DOHH2 (cell line): Measurements from ENCODE around the gene ENKUR.
"Not testable (repeated sequence)": the region's sequence is repeated elsewhere in the genome, so short reads cannot be mapped to it uniquely, and the experiment has no call there.

Experiments
- H3F3A ChIP-seq: fragments of 200-600 bp; sonication (generic), shearing (Covaris generic); 2 replicates; pipeline ENCODE4 v1.6.0; 2016; ENCODE audit warnings: antibody characterized with exemption, mild to moderate bottlenecking; ENCODE audit not compliant: control insufficient read depth, insufficient read depth
- H3K27ac ChIP-seq: fragments of 200-600 bp; sonication (generic); 2 replicates; pipeline ENCODE4 v1.5.1; 2014; ENCODE audit warnings: low read depth, mild to moderate bottlenecking, low read length, moderate library complexity
- H3K27me3 ChIP-seq: fragments of 200-600 bp; sonication (generic); 2 replicates; pipeline ENCODE4 v1.6.1; 2014; ENCODE audit warnings: mild to moderate bottlenecking, low read length, mixed read lengths; ENCODE audit not compliant: control insufficient read depth
- H3K36me3 ChIP-seq: fragments of 200-600 bp; sonication (generic); 2 replicates; pipeline ENCODE4 v1.6.1; 2014; ENCODE audit warnings: mild to moderate bottlenecking, low read length, moderate library complexity, mixed read lengths; ENCODE audit not compliant: control insufficient read depth
- H3K4me1 ChIP-seq: fragments of 200-600 bp; sonication (generic); 2 replicates; pipeline ENCODE4 v1.6.1; 2014; ENCODE audit warnings: mild to moderate bottlenecking, low read length, mixed read lengths; ENCODE audit not compliant: control insufficient read depth
- H3K4me2 ChIP-seq: fragments of 200-600 bp; sonication (generic); 2 replicates; pipeline ENCODE4 v1.6.0; 2014; ENCODE audit warnings: mild to moderate bottlenecking, low read length, moderate library complexity
- H3K4me3 ChIP-seq: fragments of 200-600 bp; sonication (generic); 2 replicates; pipeline ENCODE4 v1.5.1; 2014; ENCODE audit warnings: mild to moderate bottlenecking, low read length, mixed read lengths
- H3K79me2 ChIP-seq: fragments of 200-600 bp; sonication (generic); 2 replicates; pipeline ENCODE4 v1.6.1; 2014; ENCODE audit warnings: mild to moderate bottlenecking, low read length, mixed read lengths; ENCODE audit not compliant: control insufficient read depth
- H3K9me2 ChIP-seq: fragments of 200-600 bp; sonication (generic); replicated peaks from 2 replicates; pipeline ENCODE4 v1.6.1; 2014; ENCODE audit warnings: mild to moderate bottlenecking, low read length, mixed read lengths; ENCODE audit not compliant: control insufficient read depth
- H3K9me3 ChIP-seq: fragments of 200-600 bp; sonication (generic); 2 replicates; pipeline ENCODE4 v1.6.1; 2014; ENCODE audit warnings: antibody characterized with exemption, low read length, mixed read lengths; ENCODE audit not compliant: control insufficient read depth, insufficient read depth
- H4K20me1 ChIP-seq: fragments of 200-600 bp; sonication (generic); 2 replicates; pipeline ENCODE4 v1.6.0; 2014; ENCODE audit warnings: low read depth, mild to moderate bottlenecking, antibody characterized with exemption, low read length, moderate library complexity; ENCODE audit not compliant: control insufficient read depth, insufficient read depth
- EZH2phosphoT487 ChIP-seq: fragments of 200-600 bp; sonication (generic); IDR thresholded peaks from 2 replicates; pipeline ENCODE4 v1.6.1; 2017; ENCODE audit warnings: borderline replicate concordance, mild to moderate bottlenecking, antibody characterized with exemption, low read length, moderate library complexity, mixed read lengths
- TF ChIP-seq, protein P1 (sequence below): fragments of 200-600 bp; sonication (generic); IDR thresholded peaks from one replicate; pipeline ENCODE4 v1.5.1; 2014; ENCODE audit warnings: antibody characterized with exemption, mild to moderate bottlenecking, low read depth, low read length; ENCODE audit not compliant: poor library complexity, severe bottlenecking

ENKUR gene

DNA sequence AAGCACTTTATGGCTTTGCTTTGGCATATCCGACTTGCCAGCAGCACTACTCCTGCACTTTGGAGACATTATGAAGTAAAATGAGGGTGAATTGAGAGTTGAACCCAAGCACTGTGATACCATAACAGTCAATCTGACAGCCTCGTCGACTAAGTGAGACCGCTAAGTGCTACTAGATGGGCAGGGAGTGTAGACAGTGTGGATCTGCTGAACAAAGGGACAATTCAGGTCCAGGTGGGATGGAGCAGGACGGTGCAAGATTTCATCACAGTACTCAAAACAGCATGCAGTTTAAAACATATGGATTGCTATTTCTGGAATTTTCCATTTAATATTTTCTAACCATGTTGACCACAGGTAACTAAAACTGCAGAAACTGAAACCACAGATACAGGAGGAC is 42.8 kb downstream of the ENKUR start:
- H3K27me3 ChIP-seq = no peaks in the 10 kb centered on the region
- H4K20me1 ChIP-seq = no peaks in the 10 kb centered on the region
- TF ChIP-seq, protein P1, sequence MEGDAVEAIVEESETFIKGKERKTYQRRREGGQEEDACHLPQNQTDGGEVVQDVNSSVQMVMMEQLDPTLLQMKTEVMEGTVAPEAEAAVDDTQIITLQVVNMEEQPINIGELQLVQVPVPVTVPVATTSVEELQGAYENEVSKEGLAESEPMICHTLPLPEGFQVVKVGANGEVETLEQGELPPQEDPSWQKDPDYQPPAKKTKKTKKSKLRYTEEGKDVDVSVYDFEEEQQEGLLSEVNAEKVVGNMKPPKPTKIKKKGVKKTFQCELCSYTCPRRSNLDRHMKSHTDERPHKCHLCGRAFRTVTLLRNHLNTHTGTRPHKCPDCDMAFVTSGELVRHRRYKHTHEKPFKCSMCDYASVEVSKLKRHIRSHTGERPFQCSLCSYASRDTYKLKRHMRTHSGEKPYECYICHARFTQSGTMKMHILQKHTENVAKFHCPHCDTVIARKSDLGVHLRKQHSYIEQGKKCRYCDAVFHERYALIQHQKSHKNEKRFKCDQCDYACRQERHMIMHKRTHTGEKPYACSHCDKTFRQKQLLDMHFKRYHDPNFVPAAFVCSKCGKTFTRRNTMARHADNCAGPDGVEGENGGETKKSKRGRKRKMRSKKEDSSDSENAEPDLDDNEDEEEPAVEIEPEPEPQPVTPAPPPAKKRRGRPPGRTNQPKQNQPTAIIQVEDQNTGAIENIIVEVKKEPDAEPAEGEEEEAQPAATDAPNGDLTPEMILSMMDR = no peak
- TF ChIP-seq EZH2phosphoT487 = no peak
- H3K9me3 ChIP-seq = no peaks in the 10 kb centered on the region
- no peak overlapping the region for H3K4me3 ChIP-seq
- H3K27ac ChIP-seq = no peak overlapping the region
- no peaks in the 10 kb centered on the region for H3K4me1 ChIP-seq
- H3F3A ChIP-seq = no peaks in the 10 kb centered on the region
- no peak overlapping the region for H3K4me2 ChIP-seq
- H3K36me3 ChIP-seq = no peaks in the 10 kb centered on the region
- H3K9me2 ChIP-seq = no peaks in the 10 kb centered on the region
- no peaks in the 10 kb centered on the region for H3K79me2 ChIP-seq

DNA sequence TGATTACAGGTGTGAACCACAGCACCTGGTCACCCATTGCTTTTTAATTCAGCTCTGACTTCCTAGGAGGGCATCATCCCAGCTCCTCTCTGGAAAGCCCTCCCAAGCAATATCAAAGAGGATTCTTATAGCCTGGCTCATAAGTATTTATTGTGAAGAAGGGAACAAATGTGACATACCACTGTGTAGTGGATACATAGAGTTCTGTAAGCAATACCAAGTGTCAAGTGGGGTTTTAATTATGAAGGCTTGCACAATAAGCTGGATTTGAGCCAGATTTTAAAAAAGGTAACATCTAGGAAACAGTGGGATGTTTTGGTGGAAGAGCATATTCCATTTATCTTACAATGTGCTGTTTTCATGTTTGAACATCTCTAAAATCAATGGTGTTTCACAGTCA is 44.6 kb downstream of the ENKUR start:
- H3K9me2 ChIP-seq = no peaks in the 10 kb centered on the region
- TF ChIP-seq, protein P1 = no peak
- TF ChIP-seq EZH2phosphoT487 = no peak
- no peaks in the 10 kb centered on the region for H3K9me3 ChIP-seq
- H3K4me1 ChIP-seq = no peaks in the 10 kb centered on the region
- no peaks in the 10 kb centered on the region for H3K79me2 ChIP-seq
- no peak overlapping the region for H3K27ac ChIP-seq
- no peak overlapping the region for H3K4me2 ChIP-seq
- H3K27me3 ChIP-seq = no peaks in the 10 kb centered on the region
- H3K36me3 ChIP-seq = no peaks in the 10 kb centered on the region
- H3K4me3 ChIP-seq = no peak overlapping the region
- no peaks in the 10 kb centered on the region for H3F3A ChIP-seq
- no peaks in the 10 kb centered on the region for H4K20me1 ChIP-seq

GRCh38 chr10:24969841-24970281 is 46.1 kb downstream of the ENKUR start:
- Histone ChIP-seq H3K9me3 (no peaks in the 10 kb centered on the region), H3K9me2 (no peaks in the 10 kb centered on the region), H4K20me1 (no peaks in the 10 kb centered on the region), H3K4me1 (no peaks in the 10 kb centered on the region), H3K36me3 (no peaks in the 10 kb centered on the region), H3K79me2 (no peaks in the 10 kb centered on the region), H3K27me3 (no peaks in the 10 kb centered on the region), H3K4me2 (no peak overlapping the region), H3K4me3 (no peak overlapping the region), H3F3A (no peaks in the 10 kb centered on the region), H3K27ac (no peak overlapping the region)
- TF ChIP-seq, protein P1 = no peak

DNA sequence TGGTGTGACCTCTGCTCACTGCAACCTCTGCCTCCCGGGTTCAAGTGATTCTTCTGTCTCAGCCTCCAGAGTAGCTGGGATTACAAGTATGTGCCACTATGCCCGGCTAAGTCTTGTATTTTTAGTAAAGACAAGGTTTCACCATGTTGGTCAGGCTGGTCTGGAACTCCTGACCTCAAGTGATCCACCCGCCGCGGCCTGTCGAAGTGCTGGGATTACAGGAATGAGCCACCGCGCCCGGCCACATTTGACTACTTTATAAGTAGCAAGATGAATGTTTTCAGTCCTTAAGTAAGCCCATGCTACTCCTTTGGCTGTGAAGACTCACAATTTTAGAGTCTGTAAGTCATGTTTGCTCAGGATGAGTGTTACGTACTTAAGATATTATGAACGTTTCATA is 47.0 kb downstream of the ENKUR start:
- not testable (repeated sequence) for H3K27ac ChIP-seq, H3K79me2 ChIP-seq, H3K9me2 ChIP-seq, H3K4me3 ChIP-seq, H3K4me1 ChIP-seq, H3F3A ChIP-seq, H3K9me3 ChIP-seq, H4K20me1 ChIP-seq, H3K4me2 ChIP-seq, H3K27me3 ChIP-seq, H3K36me3 ChIP-seq
